LNCAP (cell line): ENCODE data around the gene C19orf53.

ENCODE experiments used
- CTCF ChIP-seq: fragments of 450-650 bp; IDR thresholded peaks from 2 replicates; pipeline ENCODE4 v1.5.1; 2017; ENCODE audit warnings: mild to moderate bottlenecking

Gene C19orf53

GRCh38 chr19:13774217-13775191 is at the start of gene C19orf53:
Gene C19orf53, plus strand, starts transcription at chr19:13774456. Its CDS starts 22 bp downstream, at chr19:13774478.
- TF ChIP-seq CTCF: no peak

- no peak for TF ChIP-seq CTCF
Observed at GRCh38 chr19:13726323-13726722, 47.9 kb upstream of the C19orf53 start.

DNA sequence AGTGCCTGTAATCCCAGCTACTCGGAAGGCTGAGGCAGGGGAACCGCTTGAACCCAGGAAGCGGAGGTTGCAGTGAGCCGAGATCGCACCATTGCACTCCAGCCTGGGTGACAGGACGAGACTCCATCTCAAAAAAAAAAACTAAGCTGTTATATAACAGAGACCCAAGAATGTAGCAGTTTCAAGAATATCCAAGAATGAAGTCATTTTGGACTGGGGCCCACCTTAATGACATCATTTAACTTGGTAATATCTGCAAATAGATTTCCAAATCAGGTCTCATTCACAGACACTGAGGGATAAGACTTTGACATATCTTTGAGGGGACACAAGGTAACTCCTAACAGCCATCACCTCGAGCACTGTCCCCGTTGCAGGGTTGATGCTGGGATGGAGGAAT is 46.5 kb upstream of the C19orf53 start:
- TF ChIP-seq CTCF: no peak

DNA sequence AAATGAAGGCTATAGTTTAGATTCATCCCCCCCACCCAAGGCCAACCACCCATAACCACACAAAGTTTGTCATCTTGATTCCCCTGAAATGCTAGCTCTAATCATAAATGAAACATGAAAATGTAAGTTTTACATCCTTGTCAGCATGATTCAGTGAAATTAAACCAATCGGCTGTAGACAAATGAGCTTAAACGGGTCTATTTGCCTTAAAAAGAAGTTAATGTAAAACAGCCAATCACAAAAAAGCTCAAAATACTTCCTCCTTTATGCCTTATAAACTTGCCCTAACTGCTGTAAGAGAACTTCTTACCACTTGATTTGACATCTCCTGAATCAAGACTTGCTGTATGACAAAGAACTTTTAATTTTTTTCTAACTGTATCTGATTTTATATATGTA is 44.4 kb upstream of the C19orf53 start:
- TF ChIP-seq CTCF: no peak

GRCh38 chr19:13731147-13731964 is 42.9 kb upstream of the C19orf53 start:
- TF ChIP-seq CTCF: no peak

DNA sequence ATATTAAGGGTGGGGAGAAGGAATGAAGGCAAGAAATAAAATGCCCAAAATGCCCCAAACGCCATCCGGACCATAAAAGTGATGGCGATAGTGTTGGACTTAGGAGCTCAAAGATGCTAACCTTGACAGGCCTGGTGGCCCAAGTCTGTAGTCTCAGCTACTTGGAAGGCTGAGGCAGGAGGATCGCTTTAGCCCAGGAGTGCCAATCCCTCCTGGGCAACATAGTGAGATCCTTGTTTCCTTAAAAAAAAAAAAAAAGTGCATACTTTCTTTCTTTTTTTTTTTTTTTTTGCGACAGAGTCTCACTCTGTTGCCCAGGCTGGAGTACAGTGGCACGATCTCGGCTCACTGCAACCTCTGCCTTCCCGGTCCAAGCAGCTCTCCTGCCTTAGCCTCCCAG is 41.9 kb upstream of the C19orf53 start:
- TF ChIP-seq CTCF: no peak

- TF ChIP-seq CTCF: no peak
Observed at GRCh38 chr19:13734751-13735150, 39.5 kb upstream of the C19orf53 start.
